Measurements from ENCODE around the gene SYCP1. TPM values are rescaled to one million over a fixed set of nuclear protein-coding genes. Genes with fewer than 3 reads are reported as not detected.
"Not testable (repeated sequence)": the region's sequence is repeated elsewhere in the genome, so short reads cannot be mapped to it uniquely, and the experiment has no call there.

Gene SYCP1
- total and polyA plus RNA-seq, 2 experiments from 2014 or later: not detected

DNA sequence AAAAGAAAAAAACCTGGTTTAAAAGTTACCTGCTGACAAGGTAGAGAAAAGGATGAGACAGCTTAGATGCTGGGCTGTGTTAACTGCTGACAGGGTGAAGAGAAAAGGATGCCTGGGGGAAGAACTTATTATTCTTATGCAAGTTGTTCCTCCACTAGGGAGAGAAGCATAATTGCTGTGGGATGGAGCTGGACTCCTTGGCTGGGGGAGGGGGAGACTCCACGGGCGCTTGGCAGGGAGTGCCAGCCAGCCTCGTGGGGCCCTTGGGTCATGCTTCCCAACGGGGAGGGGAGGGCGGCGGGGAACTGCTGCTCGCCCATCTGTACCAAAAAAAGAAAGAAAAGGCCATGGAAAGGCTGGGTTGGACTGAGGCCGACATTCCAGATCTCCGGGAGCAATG, 47.2 kb downstream of the SYCP1 start:
- H2AFZ ChIP-seq: peak overlapping the region; percentile 46

DNA sequence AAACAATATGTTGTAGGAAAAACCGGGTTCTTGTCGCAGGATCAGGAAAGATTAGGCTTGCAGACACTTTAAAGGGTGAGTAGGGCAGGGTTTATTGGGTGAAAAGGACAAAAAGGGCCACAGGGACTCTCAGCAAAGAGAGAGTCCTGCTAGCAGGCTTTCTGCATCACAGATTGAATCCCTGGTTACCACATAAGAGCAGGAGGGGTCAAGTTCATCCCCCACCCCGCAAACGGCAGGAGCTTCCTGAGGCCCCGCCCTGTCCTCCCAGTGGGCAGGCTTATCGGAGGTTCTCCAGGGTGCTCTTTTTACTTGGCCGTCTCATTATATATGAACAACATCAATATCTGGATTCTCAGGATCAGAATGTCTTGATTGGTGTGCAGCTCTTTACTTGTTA, 47.7 kb downstream of the SYCP1 start:
- no peaks in the 10 kb centered on the region for H3K9me2 ChIP-seq (replicated peaks; ENCODE audit: insufficient read depth)
- H3K79me2 ChIP-seq: no peaks in the 10 kb centered on the region
- 38% methylated on average over 7 of the region's 7 CpGs for WGBS (ENCODE audit: low lambda C conversion rate, missing lambda C conversion rate)
- H3K9me3 ChIP-seq (ENCODE audit: low read depth): no peaks in the 10 kb centered on the region
- peak overlapping the region; percentile 46 for H2AFZ ChIP-seq
- H3K4me1 ChIP-seq (ENCODE audit: insufficient read depth): no peaks in the 10 kb centered on the region
- no peaks in the 10 kb centered on the region for H4K20me1 ChIP-seq (ENCODE audit: insufficient read depth, poor library complexity, severe bottlenecking)
- TF ChIP-seq EZH2phosphoT487 (IDR thresholded peaks at IDR 0.05; ENCODE audit: low read depth, severe bottlenecking, unreplicated experiment): no peak
- TF ChIP-seq, protein P1, sequence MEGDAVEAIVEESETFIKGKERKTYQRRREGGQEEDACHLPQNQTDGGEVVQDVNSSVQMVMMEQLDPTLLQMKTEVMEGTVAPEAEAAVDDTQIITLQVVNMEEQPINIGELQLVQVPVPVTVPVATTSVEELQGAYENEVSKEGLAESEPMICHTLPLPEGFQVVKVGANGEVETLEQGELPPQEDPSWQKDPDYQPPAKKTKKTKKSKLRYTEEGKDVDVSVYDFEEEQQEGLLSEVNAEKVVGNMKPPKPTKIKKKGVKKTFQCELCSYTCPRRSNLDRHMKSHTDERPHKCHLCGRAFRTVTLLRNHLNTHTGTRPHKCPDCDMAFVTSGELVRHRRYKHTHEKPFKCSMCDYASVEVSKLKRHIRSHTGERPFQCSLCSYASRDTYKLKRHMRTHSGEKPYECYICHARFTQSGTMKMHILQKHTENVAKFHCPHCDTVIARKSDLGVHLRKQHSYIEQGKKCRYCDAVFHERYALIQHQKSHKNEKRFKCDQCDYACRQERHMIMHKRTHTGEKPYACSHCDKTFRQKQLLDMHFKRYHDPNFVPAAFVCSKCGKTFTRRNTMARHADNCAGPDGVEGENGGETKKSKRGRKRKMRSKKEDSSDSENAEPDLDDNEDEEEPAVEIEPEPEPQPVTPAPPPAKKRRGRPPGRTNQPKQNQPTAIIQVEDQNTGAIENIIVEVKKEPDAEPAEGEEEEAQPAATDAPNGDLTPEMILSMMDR (IDR thresholded peaks at IDR 0.05; ENCODE audit: poor library complexity): no peak
- no peak for TF ChIP-seq EZH2 (IDR thresholded peaks at IDR 0.05; ENCODE audit: borderline replicate concordance)
- H3K36me3 ChIP-seq (replicated peaks; ENCODE audit: insufficient read depth, low read depth): no peaks in the 10 kb centered on the region
- H3K4me3 ChIP-seq: no peak overlapping the region
- DNase-seq (ENCODE audit: low spot score): no peak
- no peak overlapping the region for H3K27ac ChIP-seq
- H3K4me2 ChIP-seq: peak overlapping the region; percentile 61
- H3K27me3 ChIP-seq: no peaks in the 10 kb centered on the region

More for the DNA sequence above, 47.2 kb downstream of the SYCP1 start:
- Histone ChIP-seq H3K4me3 (no peak overlapping the region), H3K9me3 (ENCODE audit: low read depth) (no peaks in the 10 kb centered on the region), H3K4me2 (peak overlapping the region; percentile 61), H3K36me3 (replicated peaks; ENCODE audit: insufficient read depth, low read depth) (no peaks in the 10 kb centered on the region), H3K79me2 (no peaks in the 10 kb centered on the region), H4K20me1 (ENCODE audit: insufficient read depth, poor library complexity, severe bottlenecking) (no peaks in the 10 kb centered on the region), H3K9me2 (replicated peaks; ENCODE audit: insufficient read depth) (no peaks in the 10 kb centered on the region), H3K27me3 (no peaks in the 10 kb centered on the region), H3K4me1 (ENCODE audit: insufficient read depth) (no peaks in the 10 kb centered on the region), H3K27ac (no peak overlapping the region)
- TF ChIP-seq EZH2 (IDR thresholded peaks at IDR 0.05; ENCODE audit: borderline replicate concordance) (no peak), EZH2phosphoT487 (IDR thresholded peaks at IDR 0.05; ENCODE audit: low read depth, severe bottlenecking, unreplicated experiment) (no peak)
- TF ChIP-seq, protein P1 (IDR thresholded peaks at IDR 0.05; ENCODE audit: poor library complexity): no peak
- WGBS (ENCODE audit: low lambda C conversion rate, missing lambda C conversion rate): 53% methylated on average over 6 of the region's 9 CpGs
- no peak for DNase-seq (ENCODE audit: low spot score)

DNA sequence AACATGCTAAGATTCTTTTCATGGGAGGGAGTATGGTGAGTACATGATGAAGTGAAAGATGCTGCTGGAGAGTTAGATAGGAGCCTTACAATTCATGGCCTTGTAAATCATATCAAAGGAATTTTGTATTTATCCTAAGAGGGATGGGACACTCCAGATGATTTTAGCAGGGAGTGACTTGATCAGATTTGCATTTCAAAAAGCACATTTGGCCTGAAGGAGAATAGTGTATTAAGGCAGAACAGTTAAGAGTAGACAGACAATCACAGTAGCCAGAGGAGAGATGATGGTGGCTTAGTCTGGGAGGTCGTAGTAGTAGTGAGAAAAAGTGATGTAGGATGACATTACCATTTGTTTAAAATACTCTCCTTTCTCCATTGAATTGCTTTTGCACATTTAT, 48.8 kb downstream of the SYCP1 start:
- no peaks in the 10 kb centered on the region for H3K36me3 ChIP-seq (replicated peaks; ENCODE audit: insufficient read depth, low read depth)
- no peak overlapping the region for H2AFZ ChIP-seq
- no peak for DNase-seq (ENCODE audit: low spot score)
- TF ChIP-seq EZH2phosphoT487 (IDR thresholded peaks at IDR 0.05; ENCODE audit: low read depth, severe bottlenecking, unreplicated experiment) (no peak), EZH2 (IDR thresholded peaks at IDR 0.05; ENCODE audit: borderline replicate concordance) (no peak)
- TF ChIP-seq, protein P1 (IDR thresholded peaks at IDR 0.05; ENCODE audit: poor library complexity): no peak
- H3K9me3 ChIP-seq (ENCODE audit: low read depth): no peaks in the 10 kb centered on the region
- no peaks in the 10 kb centered on the region for H3K27me3 ChIP-seq
- no peaks in the 10 kb centered on the region for H3K9me2 ChIP-seq (replicated peaks; ENCODE audit: insufficient read depth)
- no peak overlapping the region for H3K4me3 ChIP-seq
- H3K27ac ChIP-seq: no peak overlapping the region
- H3K79me2 ChIP-seq: no peaks in the 10 kb centered on the region
- H4K20me1 ChIP-seq (ENCODE audit: insufficient read depth, poor library complexity, severe bottlenecking): no peaks in the 10 kb centered on the region
- H3K4me2 ChIP-seq: no peak overlapping the region
- no peaks in the 10 kb centered on the region for H3K4me1 ChIP-seq (ENCODE audit: insufficient read depth)
- WGBS (ENCODE audit: low lambda C conversion rate, missing lambda C conversion rate): 83% methylated on average over 1 of the region's 1 CpG

DNA sequence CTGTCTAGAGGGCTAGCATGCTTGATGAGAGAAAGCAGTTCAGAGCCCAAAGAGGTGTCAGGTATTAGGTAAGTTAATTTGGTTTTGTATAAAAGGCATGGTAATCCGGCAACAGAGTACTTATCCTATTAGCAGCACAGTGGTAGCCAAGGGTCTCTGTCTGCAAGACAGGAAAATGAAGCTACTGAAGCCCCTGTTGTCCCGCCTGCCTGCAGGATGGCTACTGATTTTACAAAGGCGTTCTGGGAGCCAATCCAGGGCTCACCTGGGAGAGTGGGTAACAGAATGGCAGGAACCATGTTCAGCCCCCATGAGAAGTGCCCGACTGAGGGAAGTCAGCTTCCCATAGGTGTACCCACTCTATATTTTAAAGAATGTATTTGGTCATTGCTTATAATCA, 61.1 kb downstream of the SYCP1 start:
- 65% methylated on average over 4 of the region's 4 CpGs for WGBS (ENCODE audit: low lambda C conversion rate, missing lambda C conversion rate)

More for the DNA sequence above, 61.1 kb downstream of the SYCP1 start:
- H3K36me3 ChIP-seq (replicated peaks; ENCODE audit: insufficient read depth, low read depth); H3K79me2 ChIP-seq; H2AFZ ChIP-seq; H3K4me2 ChIP-seq; H3K9me2 ChIP-seq (replicated peaks; ENCODE audit: insufficient read depth); DNase-seq (ENCODE audit: low spot score); H4K20me1 ChIP-seq (ENCODE audit: insufficient read depth, poor library complexity, severe bottlenecking); H3K4me1 ChIP-seq (ENCODE audit: insufficient read depth); H3K9me3 ChIP-seq (ENCODE audit: low read depth); H3K27ac ChIP-seq; H3K4me3 ChIP-seq: not testable (repeated sequence)
- peaks cover 13% of the 10 kb centered on the region for H3K27me3 ChIP-seq
